Left lung (tissue), 10 donors: ENCODE data around the gene RPS19BP1. TPM values are rescaled to one million over a fixed set of nuclear protein-coding genes. Genes with fewer than 3 reads are reported as not detected.

ENCODE experiments used
- ATAC-seq: fragments of 200-7000 bp; cut with Tn5 transposase; one replicate; pipeline ENCODE4 v1.9.1; 2020; ENCODE audit warnings: moderate library complexity
- DNase-seq, 4 donors: peaks; one replicate each; pipeline ENCODE4 v3.0.0-alpha.2; 2013 to 2020
- H3K27ac ChIP-seq, 2 donors: fragments of 200-600 bp; sonication (generic) in 1 of 2; one replicate each; pipeline versions ENCODE4 v1.5.0 to v1.8.0; 2020 to 2021
- H3K27me3 ChIP-seq, 2 donors: fragments of 200-600 bp; sonication (generic) in 1 of 2; one replicate each; pipeline versions ENCODE4 v1.5.0 to v1.8.0; 2020 to 2021
- H3K36me3 ChIP-seq, 2 donors: fragments of 200-600 bp; sonication (generic) in 1 of 2; one replicate each; pipeline versions ENCODE4 v1.5.0 to v1.8.0; 2020 to 2021
- H3K4me1 ChIP-seq, 2 donors: fragments of 200-600 bp; one replicate each; pipeline ENCODE4 v1.8.0; 2021
- H3K4me3 ChIP-seq, 2 donors: fragments of 200-600 bp; sonication (generic) in 1 of 2; one replicate each; pipeline versions ENCODE4 v1.5.0 to v1.8.0; 2020 to 2021; ENCODE audit warnings: mild to moderate bottlenecking in 1 of 2
- H3K9me3 ChIP-seq, 2 donors: fragments of 200-600 bp; sonication (generic) in 1 of 2; one replicate each; pipeline versions ENCODE4 v1.5.0 to v1.8.0; 2020 to 2021
- intact Hi-C, 2 donors: fragments of 100-400 bp; cut with DNase I; formaldehyde crosslinking; loops; one replicate each; pipeline versions ENCODE4 v1.11.2 to v1.14.2; 2022
- polyA plus RNA-seq, 6 donors: library from polyadenylated mRNA; unstranded; fragments of 120-200 nt; gene quantifications; one replicate each; pipeline ENCODE4 v1.2.1, GENCODE V29; 2013; ENCODE audit not compliant: insufficient read length in 6 of 6
- total RNA-seq, 2 donors: library from RNA; stranded (reverse); fragmentation: NEBNext Ultra II Directional; extraction: Animal tissue kit (Norgen Biotek cat#: 25700); gene quantifications; one replicate each; pipeline ENCODE4 v1.2.1, GENCODE V29; 2021
- TF ChIP-seq, protein P1 (sequence below), 2 donors: fragments of 200-600 bp; sonication (generic) in 1 of 2; IDR thresholded peaks; one replicate each; pipeline versions ENCODE4 v1.5.0 to v1.8.0; 2021; ENCODE audit warnings: antibody characterized with exemption in 2 of 2
- donor health status: DM: no; HTN: yes; CAD: no.
- donor health status: DM: no; HTN: no; CAD: no.

RPS19BP1 gene
- total and polyA plus RNA-seq, 8 donors, result 42.3 to 88.4 (median 51.8) TPM

DNA sequence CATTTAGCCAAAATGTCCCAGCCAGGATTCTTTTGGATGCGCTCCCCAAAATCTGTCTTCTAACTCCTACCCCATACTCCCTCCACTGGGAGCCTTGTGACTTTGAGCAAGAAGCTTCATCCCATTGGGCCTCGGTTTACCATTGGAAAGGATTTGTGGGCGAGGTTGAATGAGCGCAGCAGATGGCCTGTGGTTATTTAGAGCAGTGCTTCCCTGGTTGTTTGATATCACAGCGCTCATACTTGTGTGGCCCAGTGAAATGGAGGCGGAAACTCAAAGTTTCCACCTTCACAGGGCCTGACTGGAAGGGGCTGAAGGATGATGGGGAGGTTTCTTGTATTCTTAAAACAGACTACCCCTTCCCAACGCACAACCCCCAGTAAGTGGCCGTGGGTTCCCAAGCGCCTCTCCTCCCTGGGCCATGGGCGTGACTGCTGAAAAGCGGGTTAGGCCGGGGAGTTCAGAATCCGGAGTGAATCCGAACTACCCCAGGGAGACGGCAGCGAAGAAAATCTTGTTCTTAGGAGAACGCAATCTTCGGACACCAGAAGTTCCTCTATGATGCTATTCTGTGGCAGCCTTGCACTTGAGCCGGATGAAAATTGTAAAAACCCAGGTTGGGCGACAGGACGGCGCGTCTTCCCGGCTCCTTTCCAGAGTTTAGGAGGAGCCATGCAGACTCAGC lies 13.4 kb downstream of the RPS19BP1 start:
- intact Hi-C loops, result no loop called here
- Histone ChIP-seq H3K4me3 (peak overlapping the region; percentile 99 to 100), H3K4me1 (peaks cover 22 to 53% of the 10 kb centered on the region in 2 donors), H3K27me3 (no peaks in the 10 kb centered on the region), H3K27ac (peak overlapping the region; percentile 99), H3K9me3 (no peaks in the 10 kb centered on the region), H3K36me3 (peaks cover 0 to 60% of the 10 kb centered on the region in 2 donors)
- DNase-seq (peak in 1 of 4 donors; percentile 79), ATAC-seq (peak; percentile 5)
- TF ChIP-seq, protein P1, sequence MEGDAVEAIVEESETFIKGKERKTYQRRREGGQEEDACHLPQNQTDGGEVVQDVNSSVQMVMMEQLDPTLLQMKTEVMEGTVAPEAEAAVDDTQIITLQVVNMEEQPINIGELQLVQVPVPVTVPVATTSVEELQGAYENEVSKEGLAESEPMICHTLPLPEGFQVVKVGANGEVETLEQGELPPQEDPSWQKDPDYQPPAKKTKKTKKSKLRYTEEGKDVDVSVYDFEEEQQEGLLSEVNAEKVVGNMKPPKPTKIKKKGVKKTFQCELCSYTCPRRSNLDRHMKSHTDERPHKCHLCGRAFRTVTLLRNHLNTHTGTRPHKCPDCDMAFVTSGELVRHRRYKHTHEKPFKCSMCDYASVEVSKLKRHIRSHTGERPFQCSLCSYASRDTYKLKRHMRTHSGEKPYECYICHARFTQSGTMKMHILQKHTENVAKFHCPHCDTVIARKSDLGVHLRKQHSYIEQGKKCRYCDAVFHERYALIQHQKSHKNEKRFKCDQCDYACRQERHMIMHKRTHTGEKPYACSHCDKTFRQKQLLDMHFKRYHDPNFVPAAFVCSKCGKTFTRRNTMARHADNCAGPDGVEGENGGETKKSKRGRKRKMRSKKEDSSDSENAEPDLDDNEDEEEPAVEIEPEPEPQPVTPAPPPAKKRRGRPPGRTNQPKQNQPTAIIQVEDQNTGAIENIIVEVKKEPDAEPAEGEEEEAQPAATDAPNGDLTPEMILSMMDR (IDR thresholded peaks at IDR 0.05), result no peak

DNA sequence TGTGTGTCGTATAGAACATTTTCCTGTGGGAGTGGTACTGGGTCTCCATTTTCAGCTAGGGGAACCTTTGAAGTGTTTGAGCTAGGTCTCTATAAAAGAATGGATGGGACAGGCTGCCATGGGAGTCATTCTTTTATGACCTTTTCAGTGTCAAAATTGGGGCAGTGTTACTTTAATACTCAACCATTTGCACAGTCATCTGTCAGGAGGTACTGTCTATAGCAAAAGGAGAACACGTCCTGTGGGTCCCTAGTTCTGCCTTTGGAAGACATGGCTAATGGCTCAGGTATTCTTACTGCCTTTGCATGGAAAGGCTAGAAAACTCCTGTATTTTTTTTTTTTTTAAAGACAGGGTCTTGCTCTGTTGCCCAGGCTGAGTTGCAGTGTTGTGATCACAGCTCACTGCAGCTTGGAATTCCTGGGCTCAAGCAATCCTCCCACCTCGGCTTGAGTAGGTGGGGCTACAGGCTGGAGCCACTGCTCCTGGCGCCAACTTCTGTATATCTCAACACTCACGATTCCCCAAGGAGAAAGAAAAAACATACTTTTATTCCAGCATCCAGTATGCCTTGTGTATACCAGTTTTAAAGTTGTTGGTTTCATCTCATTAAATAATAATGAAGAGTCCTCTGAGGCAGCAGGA lies 14.3 kb downstream of the RPS19BP1 start:
- DNase-seq (peak in 1 of 4 donors; percentile 3), ATAC-seq (no peak)
- intact Hi-C loops, result no loop called here
- no peak overlapping the region for H3K27ac ChIP-seq
- TF ChIP-seq, protein P1 (IDR thresholded peaks at IDR 0.05), result no peak
- no peak overlapping the region for H3K4me3 ChIP-seq
- H3K4me1 ChIP-seq, result peaks cover 19 to 49% of the 10 kb centered on the region in 2 donors
- peaks cover 0 to 60% of the 10 kb centered on the region in 2 donors for H3K36me3 ChIP-seq
- no peaks in the 10 kb centered on the region for H3K27me3 ChIP-seq
- H3K9me3 ChIP-seq, result no peaks in the 10 kb centered on the region

DNA sequence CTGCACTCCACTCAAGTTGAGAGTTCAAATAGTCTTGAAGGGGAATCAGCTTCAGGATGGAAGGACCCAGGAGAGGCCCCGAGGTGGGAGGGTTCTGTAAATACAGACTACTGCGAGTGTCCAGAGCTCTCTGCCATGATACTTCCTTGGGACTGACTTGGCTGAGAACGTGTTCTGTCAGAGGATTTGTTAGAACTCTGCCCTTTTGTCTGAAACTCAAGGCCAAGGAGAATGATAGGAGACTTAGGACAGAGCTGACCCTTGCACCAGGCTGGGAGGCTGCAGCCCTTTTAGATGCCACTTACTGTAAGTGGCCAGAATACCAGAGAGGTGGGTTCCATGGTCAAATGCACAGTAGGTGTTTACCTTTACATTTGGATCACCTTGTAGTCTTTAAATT lies 15.1 kb downstream of the RPS19BP1 start:
- DNase-seq, result no peak
- ATAC-seq, result no peak

DNA sequence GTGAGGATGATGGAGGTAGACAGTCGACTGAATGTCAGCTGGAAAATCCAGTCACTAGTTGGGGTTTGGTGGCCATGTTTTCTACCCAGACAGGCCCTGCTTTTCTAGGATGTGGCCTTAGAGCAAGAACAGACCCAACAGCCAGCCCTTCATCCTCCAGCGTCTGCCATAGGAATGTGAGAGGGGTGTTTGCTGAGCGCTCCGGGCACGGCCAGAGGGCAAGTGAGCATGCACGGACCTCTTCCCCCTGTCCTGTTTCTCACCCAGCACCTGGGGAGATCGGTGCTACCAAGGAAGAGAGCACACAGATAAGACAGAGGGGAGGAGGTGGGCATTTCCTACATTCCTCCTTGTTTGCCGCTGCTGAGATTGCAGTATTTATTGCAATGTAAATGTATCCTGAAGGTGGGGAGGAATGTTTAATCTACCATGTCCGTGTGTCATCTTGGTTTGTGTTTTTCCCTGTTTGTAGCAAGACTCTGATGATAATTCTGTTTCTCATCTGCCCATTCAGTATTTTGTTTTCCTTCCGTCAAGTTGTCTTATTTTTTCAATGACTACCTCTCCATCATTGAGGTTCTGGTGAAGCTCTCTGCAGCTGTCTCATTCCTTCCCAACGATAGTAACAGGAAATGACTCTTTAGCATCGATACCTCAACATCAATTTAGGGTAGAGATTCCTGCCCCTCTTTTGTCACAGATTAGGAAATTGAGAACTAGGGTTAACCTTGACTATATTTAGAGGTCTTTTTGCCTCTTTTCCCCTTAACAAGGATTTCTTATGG lies 17.1 kb downstream of the RPS19BP1 start:
- H3K4me3 ChIP-seq, result no peak overlapping the region
- ATAC-seq (no peak), DNase-seq (peak in 1 of 4 donors; percentile 17)
- TF ChIP-seq, protein P1 (IDR thresholded peaks at IDR 0.05), result no peak
- H3K27ac ChIP-seq, result no peak overlapping the region
- no peaks in the 10 kb centered on the region for H3K27me3 ChIP-seq
- H3K4me1 ChIP-seq, result peaks cover 8 to 28% of the 10 kb centered on the region in 2 donors
- intact Hi-C loops, result no loop called here
- H3K36me3 ChIP-seq, result peaks cover 0 to 65% of the 10 kb centered on the region in 2 donors
- H3K9me3 ChIP-seq, result no peaks in the 10 kb centered on the region

More for the DNA sequence above, 15.1 kb downstream of the RPS19BP1 start:
- H3K4me1 ChIP-seq, result peaks cover 13 to 41% of the 10 kb centered on the region in 2 donors
- H3K4me3 ChIP-seq, result no peak overlapping the region
- H3K27me3 ChIP-seq, result no peaks in the 10 kb centered on the region
- TF ChIP-seq, protein P1 (IDR thresholded peaks at IDR 0.05), result no peak
- H3K27ac ChIP-seq, result no peak overlapping the region
- H3K36me3 ChIP-seq, result peaks cover 0 to 60% of the 10 kb centered on the region in 2 donors
- no peaks in the 10 kb centered on the region for H3K9me3 ChIP-seq
- intact Hi-C loops, result no loop called here
